ENCODE data around the gene SLC2A6.

- TF ChIP-seq EZH2 (IDR thresholded peaks at IDR 0.05; ENCODE audit: insufficient read depth, low read length), result no peak
- TF ChIP-seq, protein P1, sequence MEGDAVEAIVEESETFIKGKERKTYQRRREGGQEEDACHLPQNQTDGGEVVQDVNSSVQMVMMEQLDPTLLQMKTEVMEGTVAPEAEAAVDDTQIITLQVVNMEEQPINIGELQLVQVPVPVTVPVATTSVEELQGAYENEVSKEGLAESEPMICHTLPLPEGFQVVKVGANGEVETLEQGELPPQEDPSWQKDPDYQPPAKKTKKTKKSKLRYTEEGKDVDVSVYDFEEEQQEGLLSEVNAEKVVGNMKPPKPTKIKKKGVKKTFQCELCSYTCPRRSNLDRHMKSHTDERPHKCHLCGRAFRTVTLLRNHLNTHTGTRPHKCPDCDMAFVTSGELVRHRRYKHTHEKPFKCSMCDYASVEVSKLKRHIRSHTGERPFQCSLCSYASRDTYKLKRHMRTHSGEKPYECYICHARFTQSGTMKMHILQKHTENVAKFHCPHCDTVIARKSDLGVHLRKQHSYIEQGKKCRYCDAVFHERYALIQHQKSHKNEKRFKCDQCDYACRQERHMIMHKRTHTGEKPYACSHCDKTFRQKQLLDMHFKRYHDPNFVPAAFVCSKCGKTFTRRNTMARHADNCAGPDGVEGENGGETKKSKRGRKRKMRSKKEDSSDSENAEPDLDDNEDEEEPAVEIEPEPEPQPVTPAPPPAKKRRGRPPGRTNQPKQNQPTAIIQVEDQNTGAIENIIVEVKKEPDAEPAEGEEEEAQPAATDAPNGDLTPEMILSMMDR (IDR thresholded peaks at IDR 0.05; ENCODE audit: insufficient read depth, low read depth, low read length), result no peak
Observed at GRCh38 chr9:133492061-133493021, 13.4 kb upstream of the SLC2A6 start.

All from astrocyte (in vitro differentiated cells and primary cell).